Lung (tissue), 12 donors: ENCODE measurements around the gene RAB3A. TPM values are rescaled to one million over a fixed set of nuclear protein-coding genes. Genes with fewer than 3 reads are reported as not detected.

Experiments used
- ATAC-seq: fragments of 200-7000 bp; cut with Tn5 transposase; one replicate; pipeline ENCODE4 v1.9.1; 2020; ENCODE audit warnings: moderate number of reproducible peaks; ENCODE audit not compliant: insufficient read depth, low FRiP score
- DNase-seq, 3 donors: peaks; one replicate each; pipeline ENCODE4 v3.0.0-alpha.2; 2013 to 2017
- H3K27ac ChIP-seq, 2 donors: one replicate each; pipeline ENCODE4 v1.5.1; 2013; ENCODE audit warnings: mild to moderate bottlenecking in 2 of 2, moderate library complexity in 2 of 2, control low read depth in 1 of 2, inconsistent platforms in 1 of 2, low read depth in 1 of 2, low read length in 1 of 2
- H3K27me3 ChIP-seq, 3 donors: one replicate each; pipeline ENCODE4 v1.5.1; 2013; ENCODE audit warnings: low read length in 2 of 3; ENCODE audit not compliant: control insufficient read depth in 3 of 3, insufficient read depth in 3 of 3
- H3K36me3 ChIP-seq, 4 donors: one replicate each; pipeline ENCODE4 v1.5.1; 2013; ENCODE audit warnings: low read length in 4 of 4, mild to moderate bottlenecking in 1 of 4, moderate library complexity in 1 of 4; ENCODE audit not compliant: control insufficient read depth in 4 of 4, insufficient read depth in 4 of 4
- H3K4me1 ChIP-seq, 5 donors: one replicate each; pipeline ENCODE4 v1.5.1; 2013; ENCODE audit warnings: low read length in 5 of 5, mild to moderate bottlenecking in 2 of 5, moderate library complexity in 1 of 5; ENCODE audit not compliant: control insufficient read depth in 5 of 5, insufficient read depth in 5 of 5
- H3K4me3 ChIP-seq: one replicate; pipeline ENCODE4 v1.5.1; 2013; ENCODE audit warnings: mild to moderate bottlenecking, control low read depth, moderate library complexity
- H3K9ac ChIP-seq, 2 donors: one replicate each; pipeline ENCODE4 v1.5.1; 2013; ENCODE audit warnings: low read length in 2 of 2, control low read depth in 1 of 2; ENCODE audit not compliant: insufficient read depth in 1 of 2
- H3K9me3 ChIP-seq, 4 donors: one replicate each; pipeline ENCODE4 v1.5.1; 2013; ENCODE audit warnings: low read length in 3 of 4, mild to moderate bottlenecking in 1 of 4, moderate library complexity in 1 of 4; ENCODE audit not compliant: control insufficient read depth in 4 of 4, insufficient read depth in 3 of 4
- WGBS, 2 donors: extraction: QIAGEN DNeasy Blood & Tissue Kit; methylation state at CpG; one replicate each; pipeline ENCODE4 v1.1.7; 2013; 5-methylcytosine and 5-hydroxymethylcytosine counted together
- polyA plus RNA-seq, 2 donors: library from polyadenylated mRNA; stranded (reverse); fragments of 200-250 nt; gene quantifications; one replicate each; pipeline ENCODE4 v1.2.1, GENCODE V29; 2013
- total RNA-seq, 2 donors: library from RNA; depleted of rRNA in 1 of 2; stranded (reverse); fragments of >200 nt in 1 of 2; gene quantifications; one replicate each; pipeline ENCODE4 v1.2.1, GENCODE V29; 2014 to 2021
- TF ChIP-seq, protein P1 (sequence below): IDR thresholded peaks from 2 replicates; pipeline ENCODE4 v1.5.1; 2012; ENCODE audit warnings: mild to moderate bottlenecking; ENCODE audit errors: control extremely low read depth, extremely low read depth
- donor health status: control.
- donor health status: control.
- donor health status: Bipolar disorder and iron deficiency.
- donor health status: healthy.
- donor health status: DM: yes; HTN: yes; CAD: no.

The RAB3A gene
- total and polyA plus RNA-seq, 4 donors = 1.1 to 6.7 (median 2.3) TPM

DNA sequence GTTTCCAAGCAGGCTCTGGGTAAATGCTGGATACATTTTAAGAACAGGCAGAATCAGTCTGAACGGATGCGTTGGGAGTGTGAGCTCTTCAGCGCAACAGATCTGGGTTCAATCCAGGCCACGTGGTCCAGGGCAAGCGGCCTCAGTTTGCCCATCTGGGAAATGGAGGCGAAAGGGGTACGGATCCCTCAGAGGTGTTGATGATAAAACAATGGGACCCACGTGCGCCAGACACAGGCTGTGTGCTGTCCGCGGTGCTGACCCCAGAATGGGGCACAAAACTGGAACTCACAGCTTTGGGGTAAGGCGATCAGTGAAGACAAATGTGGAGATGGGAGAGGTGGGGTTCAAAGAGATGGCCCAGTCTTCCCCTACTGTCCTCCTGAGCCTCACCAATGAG is 35.5 kb upstream of the RAB3A start:
- H3K27me3 ChIP-seq = peaks cover 0 to 5% (median 0%) of the 10 kb centered on the region in 3 donors
- TF ChIP-seq, protein P1, sequence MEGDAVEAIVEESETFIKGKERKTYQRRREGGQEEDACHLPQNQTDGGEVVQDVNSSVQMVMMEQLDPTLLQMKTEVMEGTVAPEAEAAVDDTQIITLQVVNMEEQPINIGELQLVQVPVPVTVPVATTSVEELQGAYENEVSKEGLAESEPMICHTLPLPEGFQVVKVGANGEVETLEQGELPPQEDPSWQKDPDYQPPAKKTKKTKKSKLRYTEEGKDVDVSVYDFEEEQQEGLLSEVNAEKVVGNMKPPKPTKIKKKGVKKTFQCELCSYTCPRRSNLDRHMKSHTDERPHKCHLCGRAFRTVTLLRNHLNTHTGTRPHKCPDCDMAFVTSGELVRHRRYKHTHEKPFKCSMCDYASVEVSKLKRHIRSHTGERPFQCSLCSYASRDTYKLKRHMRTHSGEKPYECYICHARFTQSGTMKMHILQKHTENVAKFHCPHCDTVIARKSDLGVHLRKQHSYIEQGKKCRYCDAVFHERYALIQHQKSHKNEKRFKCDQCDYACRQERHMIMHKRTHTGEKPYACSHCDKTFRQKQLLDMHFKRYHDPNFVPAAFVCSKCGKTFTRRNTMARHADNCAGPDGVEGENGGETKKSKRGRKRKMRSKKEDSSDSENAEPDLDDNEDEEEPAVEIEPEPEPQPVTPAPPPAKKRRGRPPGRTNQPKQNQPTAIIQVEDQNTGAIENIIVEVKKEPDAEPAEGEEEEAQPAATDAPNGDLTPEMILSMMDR = no peak

DNA sequence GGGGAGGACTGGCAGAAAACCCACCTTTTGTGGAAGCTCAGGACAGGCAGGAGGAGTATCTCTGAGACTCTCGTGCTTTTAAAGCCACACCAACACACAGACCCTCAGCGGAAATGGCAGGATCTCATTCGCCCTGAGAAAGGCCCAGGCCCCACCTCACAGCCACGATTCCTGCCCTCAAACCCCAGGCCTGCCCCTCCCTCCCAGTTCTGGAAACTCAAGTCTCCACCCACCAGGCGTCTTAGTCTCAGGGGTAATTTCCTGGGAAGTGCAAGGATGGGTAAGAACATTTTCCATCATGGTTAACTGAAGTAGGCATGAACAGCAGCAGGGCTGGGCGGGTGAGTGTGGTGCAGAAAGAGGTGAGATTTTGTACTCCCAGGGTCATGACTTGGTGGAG is 30.4 kb upstream of the RAB3A start:
- WGBS, 2 donors = 41 to 47% methylated on average over 6 of the region's 6 CpGs
- DNase-seq (no peak), ATAC-seq (no peak)
- Histone ChIP-seq H3K4me1 (peaks cover 0 to 1% (median 0%) of the 10 kb centered on the region in 5 donors), H3K9ac (no peak overlapping the region), H3K27ac (no peak overlapping the region), H3K36me3 (no peaks in the 10 kb centered on the region), H3K27me3 (peaks cover 0 to 26% (median 4%) of the 10 kb centered on the region in 3 donors), H3K4me3 (no peak overlapping the region), H3K9me3 (peaks cover 0 to 16% (median 0%) of the 10 kb centered on the region in 4 donors)
- TF ChIP-seq, protein P1 = no peak

More for the DNA sequence above, 35.5 kb upstream of the RAB3A start:
- DNase-seq (no peak), ATAC-seq (no peak)
- Histone ChIP-seq H3K9ac (no peak overlapping the region), H3K9me3 (peaks cover 0 to 3% (median 0%) of the 10 kb centered on the region in 4 donors), H3K27ac (no peak overlapping the region), H3K4me1 (peaks cover 0 to 5% (median 0%) of the 10 kb centered on the region in 5 donors), H3K36me3 (no peaks in the 10 kb centered on the region), H3K4me3 (no peak overlapping the region)
- 37 to 39% methylated on average over 12 of the region's 12 CpGs for WGBS, 2 donors

DNA sequence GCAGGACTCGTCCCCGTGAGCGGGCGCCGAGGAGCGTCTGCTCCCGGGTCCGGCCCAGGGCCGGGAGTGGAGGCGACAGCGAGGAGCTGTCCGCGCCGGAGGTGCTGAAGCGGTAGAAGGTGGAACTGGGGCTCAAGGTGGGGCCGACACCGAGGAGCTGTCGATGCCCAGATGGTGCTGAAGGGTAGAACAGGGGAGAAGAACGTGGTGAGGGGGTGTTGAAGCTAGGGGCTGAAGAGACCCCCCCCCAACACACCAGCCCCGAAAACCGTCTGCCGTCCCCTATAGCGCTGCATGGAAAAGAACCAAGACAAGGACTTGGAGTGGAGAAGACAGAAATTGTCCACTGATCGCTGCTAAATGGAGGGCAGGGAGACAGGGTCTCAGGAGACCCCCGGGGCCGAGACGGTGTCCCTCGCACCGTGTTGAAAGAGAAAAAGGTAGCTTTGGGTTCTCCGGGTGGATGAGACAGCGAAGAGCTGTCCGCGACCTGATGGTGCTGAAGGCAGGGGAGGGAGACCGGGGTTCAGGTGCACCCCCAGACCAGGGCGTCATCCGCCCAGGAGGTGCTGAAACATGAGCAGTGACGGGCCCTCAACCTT is 29.5 kb upstream of the RAB3A start:
- Histone ChIP-seq H3K4me1 (peaks cover 0 to 1% (median 0%) of the 10 kb centered on the region in 5 donors), H3K27ac (no peak overlapping the region), H3K9ac (no peak overlapping the region), H3K27me3 (peaks cover 0 to 26% (median 4%) of the 10 kb centered on the region in 3 donors), H3K9me3 (peaks cover 0 to 16% (median 0%) of the 10 kb centered on the region in 4 donors), H3K36me3 (no peaks in the 10 kb centered on the region), H3K4me3 (no peak overlapping the region)
- 14 to 18% methylated on average over 37 of the region's 37 CpGs for WGBS, 2 donors
- DNase-seq (peak; percentile 46 to 63 (median 56)), ATAC-seq (no peak)
- TF ChIP-seq, protein P1 = no peak
